ENCODE data around the gene DOC2A.
"Not testable (repeated sequence)": the region's sequence is repeated elsewhere in the genome, so short reads cannot be mapped to it uniquely, and the experiment has no call there.

The DOC2A gene

DNA sequence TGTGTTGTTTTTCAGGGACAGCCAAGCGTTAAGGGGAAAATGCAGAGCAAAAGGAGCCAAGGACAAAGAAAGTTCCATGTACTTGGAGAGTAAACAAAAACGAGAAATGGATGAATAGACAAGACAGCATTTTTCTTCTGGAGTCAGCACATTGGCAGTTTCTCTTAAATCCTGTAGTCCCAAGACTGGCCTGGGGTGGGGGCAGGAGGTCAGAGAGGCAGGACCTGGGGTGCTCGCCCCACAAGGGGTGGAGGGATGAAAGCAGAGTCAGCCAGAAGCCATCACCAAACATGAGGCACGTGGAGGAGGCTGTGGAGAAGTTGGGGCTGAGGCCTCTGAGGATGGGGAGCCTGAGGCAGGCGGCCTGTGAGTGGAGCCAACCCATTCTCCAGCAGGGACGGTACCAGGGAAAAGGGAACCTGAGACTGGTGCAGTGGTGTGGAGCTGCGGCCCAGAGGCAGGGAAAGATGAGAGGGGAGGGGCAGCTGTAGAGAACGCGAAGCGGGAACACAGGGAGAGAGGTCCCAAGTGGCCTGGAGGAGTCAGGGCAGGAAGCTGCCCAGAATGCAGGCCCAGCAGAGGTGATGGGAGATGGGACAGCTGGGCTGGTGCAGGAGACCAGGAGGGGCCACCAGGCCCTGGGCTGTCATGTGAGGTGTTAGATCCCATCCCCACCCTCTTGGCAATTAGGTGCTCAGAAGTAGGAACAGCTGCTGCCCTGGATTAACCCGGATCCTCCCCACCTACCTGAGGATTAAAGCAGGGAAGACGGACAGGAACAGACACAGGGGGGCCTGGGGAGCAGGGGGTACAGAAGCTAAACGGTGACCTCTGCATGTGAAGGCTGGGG is 17.0 kb upstream of the DOC2A start:
- DNase-seq (ENCODE audit: low read depth in 2 of 2): no peak

DNA sequence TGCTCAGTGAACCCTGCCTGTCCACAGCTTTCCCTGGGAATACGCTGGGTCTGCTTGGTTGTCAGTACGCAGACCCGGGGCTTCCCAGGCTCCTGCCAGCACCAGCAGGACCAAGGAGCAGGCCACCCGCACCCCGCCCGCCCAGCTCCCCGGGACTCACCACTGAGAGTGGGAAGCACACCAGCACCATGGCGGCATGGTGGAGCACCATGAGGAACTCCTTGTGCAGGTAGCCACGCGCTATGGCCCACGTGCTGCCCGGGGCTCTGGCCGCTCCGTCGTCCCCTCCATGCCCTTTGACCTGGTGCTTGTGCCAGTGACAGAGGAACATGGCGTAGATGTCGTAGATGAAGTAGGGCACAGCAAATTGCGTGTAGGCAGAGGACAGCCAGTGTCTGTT is 15.6 kb upstream of the DOC2A start:
- no peak for DNase-seq (ENCODE audit: low read depth in 2 of 2)

DNA sequence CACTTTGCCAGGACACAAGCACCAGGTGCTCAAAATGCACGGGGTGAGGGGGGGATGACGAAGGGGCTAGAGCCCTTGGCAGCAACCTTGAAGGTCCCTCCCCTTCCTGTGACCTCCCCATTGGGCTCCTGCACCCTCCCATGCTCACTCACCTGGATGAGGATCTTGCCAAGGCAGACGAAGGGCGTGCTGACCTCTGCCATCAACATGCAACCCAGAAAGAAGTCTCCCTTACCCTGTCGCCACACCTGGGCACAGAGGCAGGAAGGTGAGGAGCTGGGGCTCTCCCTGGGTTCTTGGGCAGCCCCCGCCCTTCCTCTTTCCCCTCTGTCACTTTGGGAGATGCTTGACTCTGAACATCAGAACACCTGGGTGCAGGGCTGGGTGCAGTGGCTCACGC is 14.7 kb upstream of the DOC2A start:
- no peak for DNase-seq (ENCODE audit: low read depth in 2 of 2)

DNA sequence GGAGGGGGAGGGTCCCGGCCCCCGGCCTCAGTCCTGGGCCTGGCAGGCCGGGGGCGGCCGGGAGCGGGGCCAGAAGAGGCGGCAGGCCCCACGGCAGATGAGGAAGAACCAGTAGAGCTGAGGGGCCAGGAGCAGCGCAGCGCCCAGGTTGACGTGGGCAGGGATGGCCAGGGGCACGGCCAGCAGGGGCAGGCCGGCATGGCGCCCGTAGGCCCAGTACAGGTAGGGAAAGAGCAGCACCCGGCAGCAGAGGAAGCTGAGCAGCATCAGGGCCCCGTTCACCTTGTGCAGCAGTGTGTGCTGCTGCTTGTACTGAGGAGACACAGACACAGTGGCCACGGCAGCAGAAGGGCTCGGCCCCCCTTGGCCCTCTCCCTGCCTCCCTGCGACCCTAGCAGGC is 14.3 kb upstream of the DOC2A start:
- DNase-seq (ENCODE audit: low read depth in 2 of 2): no peak

DNA sequence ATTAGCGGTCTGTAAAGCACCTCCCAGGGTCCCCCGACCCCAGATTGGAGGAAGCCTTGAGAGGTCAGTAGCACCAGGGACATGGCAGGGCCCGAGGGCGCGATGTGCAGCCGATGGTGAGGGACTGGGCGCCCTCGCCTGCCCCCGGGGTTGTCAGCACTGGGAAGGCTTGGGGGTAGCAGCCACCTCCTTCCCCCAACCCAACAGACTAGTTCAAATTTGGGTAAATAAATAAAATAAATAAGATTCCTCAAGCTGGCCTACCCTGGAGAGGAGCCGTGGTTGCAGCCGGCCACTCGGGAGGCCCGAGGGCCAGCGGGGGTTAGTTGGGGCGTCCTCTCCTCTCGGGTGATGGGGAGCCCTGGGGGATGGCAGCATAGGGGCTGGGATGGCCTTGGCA is 13.6 kb upstream of the DOC2A start:
- DNase-seq (ENCODE audit: low read depth in 2 of 2): no peak

DNA sequence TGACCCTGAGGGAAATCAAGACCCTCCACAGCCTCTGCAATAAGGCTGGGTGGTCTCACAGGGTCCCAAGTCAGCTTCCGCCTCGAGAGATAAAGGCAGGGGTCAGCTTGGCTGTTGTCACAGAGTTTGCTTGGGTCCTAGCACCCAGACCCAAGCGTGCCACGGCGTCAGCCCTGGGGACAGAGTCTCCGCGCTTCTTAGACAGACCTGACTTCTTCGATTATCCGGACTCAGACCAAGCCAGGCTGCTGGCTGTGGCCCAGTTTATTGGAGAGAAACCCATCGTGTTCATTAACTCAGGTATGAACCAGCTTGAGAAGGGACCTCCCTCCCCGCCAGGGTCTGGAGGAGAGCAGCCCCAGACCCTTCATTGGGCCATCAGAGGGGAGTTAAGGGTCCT is 12.8 kb upstream of the DOC2A start:
- DNase-seq (ENCODE audit: low read depth in 2 of 2): no peak

DNA sequence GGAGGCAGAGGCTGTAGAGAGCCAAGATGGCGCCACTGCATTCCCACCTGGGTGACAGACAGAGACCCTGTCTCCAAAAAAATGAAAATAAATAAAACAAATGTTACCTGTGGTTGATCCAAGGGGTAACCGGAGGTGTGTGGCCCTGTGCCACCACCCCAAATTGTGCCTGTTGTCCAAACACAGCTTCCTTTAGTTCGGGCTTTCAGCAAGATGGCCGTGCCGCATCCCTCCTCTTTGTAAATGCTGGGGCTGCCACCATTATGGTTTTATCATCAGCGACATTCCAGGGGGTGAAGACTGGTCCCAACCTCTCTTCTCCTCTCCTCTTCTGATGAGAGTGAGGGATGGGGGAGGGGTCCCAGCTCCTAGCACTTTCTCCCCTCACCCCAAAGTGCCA is 12.1 kb upstream of the DOC2A start, which contains the start of gene C16orf92:
TSS of gene C16orf92 (plus strand) at position 312 of the 400 bp plus-strand sequence. CDS start 143 bp downstream, outside the sequence.
- DNase-seq (ENCODE audit: low read depth in 2 of 2): no peak

DNA sequence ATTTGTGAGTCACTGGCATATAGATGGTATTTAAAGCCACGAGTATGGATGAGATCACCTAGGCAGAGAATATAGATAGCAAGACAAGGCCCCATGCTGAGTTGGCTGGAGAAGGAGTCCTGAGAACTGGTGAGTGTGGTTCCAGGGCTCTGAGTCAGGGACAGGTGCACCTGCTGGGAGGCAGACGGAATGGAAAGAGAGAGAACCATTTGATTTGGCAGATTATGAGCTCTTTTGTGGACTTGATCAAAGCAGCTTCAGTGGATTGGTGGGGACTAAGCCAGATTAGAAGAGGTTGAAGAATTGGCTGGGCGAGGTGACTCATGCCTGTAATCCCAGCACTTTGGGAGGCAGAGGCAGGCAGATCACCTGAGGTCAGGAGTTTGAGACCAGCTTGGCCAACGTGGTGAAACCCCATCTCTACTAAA is 7.9 kb upstream of the DOC2A start:
- no peak for DNase-seq (ENCODE audit: low read depth in 2 of 2)

DNA sequence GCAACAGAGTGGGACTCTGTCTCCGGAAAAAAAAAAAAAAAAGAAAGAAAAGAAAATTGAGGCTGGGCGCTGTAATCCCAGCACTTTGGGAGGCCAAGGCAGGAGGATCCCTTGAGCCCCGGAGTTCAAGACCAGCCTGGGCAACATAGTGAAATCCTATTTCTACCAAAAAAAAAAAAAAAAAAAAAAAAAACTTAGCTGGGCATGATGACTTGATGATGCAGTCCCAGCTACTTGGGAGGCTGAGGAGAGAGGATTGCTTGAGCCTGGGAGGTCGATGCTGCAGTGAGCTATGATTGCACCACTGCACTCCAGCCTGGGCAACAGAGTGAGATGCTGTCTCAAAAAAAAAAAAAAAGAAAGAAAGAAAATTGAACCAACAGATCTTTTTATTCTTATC is 7.1 kb upstream of the DOC2A start:
- DNase-seq (ENCODE audit: low read depth in 2 of 2): not testable (repeated sequence)

DNA sequence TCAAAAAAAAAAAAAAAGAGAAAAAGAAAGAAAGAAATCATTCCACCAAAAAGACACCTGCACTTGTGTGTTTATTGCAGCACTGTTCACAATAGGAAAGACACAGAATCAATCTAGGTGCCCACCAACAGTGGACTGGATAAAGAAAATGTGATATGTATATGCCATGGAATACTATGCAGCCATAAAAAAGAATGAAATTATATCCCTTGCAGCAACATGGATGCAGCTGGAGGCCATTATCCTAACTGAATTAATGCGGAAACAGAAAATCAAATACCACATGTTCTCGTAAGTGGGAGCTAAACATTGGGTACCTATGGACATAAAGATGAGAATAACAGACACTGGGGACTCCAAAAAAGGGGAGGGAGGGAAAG is 6.4 kb upstream of the DOC2A start:
- no peak for DNase-seq (ENCODE audit: low read depth in 2 of 2)

DNA sequence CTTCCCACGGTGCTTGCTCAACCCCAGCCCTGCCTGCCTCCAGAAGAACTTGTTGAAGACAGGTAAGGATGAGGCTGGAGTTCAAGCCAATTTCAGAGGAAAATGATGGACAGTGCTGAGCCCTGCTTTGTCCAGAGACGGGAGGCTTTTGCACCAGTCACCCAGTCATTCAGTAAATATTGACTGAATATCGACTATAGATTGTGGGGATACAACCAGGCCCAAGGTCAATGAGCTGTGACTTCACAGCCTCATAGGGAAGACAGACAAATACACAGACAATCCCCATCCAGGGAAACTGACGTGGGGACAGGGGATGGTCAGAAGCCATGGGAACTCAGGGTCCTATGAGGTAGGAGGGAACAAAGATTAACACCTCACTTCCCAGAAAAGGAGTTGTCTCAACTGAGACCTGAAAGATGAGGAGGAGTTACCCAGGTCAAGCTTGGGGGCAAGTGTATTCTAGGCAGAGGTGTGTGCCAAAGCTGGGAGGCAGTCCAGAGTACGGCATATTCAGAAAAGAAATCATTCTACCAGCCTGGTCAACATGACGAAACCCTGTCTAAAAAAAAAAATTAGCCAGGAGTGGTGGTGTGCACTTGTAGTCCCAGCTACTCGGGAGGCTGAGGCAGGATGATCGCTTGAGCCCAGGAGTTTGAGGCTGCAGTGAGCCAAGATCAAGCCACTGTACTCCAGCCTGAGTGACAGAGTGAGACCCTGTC is 5.9 kb upstream of the DOC2A start:
- DNase-seq (ENCODE audit: low read depth in 2 of 2): no peak

DNA sequence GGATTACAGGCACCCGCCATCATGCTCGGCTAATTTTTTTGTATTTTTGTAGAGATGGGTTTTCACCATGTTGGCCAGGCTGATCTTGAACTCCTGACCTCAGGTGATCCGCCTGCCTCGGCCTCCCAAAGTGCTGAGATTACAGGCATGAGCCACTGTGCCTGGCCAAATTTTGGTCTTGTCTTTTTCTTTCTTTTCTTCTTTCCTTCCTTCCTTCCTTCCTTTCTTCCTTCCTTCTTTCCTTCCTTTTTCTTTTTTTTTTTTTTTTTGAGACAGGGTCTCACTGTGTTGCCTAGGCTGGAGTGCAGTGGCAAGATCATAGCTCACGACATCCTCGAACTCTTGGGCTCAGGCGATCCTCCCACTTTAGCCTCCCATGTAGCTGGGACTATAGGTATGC is 4.6 kb upstream of the DOC2A start:
- not testable (repeated sequence) for DNase-seq (ENCODE audit: low read depth in 2 of 2)

DNA sequence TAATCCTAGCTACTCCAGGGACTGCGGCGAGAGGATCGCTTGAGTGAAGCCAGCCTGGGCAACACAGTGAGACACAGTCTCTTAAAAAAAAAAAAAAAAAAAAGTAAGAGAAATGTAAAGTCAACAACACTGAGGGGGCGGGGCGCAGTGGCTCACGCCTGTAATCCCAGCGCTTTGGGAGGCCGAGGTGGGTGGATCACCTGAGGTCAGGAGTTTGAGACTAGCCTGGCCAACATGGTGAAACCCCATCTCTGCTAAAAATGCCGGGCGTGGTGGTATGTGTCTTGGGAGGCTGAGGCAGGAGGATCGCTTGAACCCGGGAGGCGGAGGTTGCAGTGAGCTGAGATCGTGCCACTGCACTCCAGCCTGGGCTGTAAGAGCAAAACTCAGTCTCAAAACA is 1.8 kb upstream of the DOC2A start:
- not testable (repeated sequence) for DNase-seq (ENCODE audit: low read depth in 2 of 2)

DNA sequence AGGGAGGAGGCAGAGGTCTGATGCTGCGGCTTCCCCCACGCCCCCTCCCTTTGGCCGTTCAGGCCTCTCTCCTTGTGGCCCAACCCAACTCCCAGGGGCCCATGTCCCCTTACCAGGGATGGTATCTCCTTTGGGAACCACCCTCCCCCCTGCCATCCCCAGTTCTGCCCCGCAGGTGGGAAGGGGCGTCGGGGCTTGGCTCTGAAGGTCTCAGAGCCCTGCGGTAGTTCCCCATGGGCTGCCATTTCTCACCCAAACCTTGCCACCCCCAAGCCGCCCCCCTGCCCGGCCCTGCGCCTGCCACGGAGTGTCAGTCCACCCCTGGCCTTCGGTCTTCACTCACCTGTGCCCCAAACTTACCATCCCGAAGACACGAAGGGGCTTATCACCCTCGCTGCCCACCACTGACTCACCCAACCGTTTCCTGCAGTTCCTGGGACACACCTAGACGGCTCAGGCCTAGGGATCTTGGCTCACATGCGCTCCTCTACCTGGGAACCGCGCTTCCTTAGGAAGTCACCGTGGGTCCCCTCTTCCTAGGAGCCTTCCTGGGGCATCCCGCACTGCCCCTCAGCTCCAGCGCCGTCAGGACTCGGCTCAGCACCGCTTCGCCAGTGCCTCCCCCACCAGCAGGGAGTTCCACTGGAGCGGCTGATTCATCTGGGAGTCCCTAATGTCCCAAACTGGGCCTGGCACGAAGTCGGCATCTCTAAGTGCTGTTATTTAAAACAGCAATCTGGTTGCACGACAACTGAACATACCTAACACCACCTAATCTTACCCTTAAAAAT is 1.1 kb upstream of the DOC2A start:
- DNase-seq (ENCODE audit: low read depth in 2 of 2): no peak

DNA sequence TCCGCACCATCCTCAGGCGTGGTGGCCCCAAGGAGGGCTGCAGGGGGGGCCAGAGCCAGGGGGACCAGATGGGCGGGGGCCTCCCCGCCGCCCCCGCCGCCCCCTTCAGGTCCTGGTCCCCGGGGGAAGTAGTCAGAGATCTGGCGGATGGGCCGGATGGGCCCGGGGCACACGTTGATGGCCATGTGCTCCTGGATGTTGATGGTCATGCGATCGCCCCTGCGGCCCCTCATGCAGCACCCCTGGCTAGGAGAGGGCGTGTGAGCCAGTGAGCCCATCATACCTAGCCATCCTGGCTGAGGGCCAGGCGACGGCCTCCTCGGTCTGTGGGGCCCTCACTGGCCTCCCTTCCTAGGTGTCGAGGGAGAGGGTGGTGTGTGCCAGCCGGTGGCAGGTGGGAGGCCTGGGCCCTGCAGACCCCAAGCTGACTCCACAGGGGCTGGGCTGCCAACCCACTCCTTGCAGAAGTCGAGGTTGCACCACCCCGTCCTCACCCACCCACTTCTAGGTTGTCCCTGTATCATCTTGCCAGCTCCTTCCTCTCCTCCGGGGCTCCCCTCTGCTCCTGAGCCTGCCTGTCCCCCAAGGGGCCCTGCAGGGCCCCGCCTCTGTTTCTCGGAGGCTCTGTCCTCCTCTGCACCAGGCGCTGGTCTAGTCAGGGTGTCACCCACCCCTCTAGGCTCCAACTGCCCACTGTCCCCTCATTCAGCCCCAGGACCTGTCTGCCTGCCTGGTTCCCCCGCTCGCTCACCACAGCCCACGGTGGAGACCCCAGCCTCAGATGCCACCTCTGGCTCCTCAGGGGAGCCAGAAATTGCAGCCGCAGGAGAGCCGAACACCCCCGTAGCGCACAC is 610 bp downstream of the DOC2A start:
- DNase-seq (ENCODE audit: low read depth in 2 of 2): no peak

DNA sequence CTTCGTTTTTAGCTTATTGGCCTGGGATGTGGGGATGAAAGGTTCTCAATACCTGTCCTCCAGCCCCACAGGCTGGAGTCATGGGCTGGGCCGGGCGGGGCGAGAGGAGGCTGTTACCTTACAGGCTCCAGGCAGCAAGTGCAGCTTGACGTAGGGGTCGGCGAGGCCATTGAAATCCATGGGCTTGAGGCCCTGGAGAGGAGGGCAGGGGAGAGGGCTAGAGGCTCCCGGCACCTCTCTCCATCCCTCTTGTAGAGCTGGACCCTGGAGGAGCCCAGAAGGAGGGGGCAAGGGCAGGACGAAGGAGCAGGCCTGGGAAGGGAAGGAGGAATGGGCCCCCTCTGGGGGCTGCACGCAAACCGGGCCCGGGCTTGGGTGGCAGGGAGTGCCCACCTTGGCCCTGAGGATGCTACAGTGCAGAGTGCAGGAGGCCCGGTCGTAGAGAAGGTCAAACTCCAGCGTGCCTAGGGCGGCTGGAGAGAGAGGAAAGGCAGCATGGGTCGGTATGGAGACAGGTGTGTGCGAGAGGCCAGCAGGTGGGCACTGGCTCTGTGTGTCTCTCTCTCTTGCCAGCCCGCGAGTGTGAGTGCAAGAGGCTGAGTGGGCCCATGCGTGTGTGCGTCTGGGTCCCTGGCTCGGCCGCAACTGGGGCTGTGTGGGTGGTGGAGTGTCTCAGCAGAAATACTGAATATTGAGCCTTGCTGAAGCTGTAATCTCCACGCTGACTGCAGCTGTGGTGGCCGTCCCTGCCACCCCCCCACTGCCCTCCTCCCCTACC is 1.6 kb downstream of the DOC2A start:
- DNase-seq (ENCODE audit: low read depth in 2 of 2): no peak

DNA sequence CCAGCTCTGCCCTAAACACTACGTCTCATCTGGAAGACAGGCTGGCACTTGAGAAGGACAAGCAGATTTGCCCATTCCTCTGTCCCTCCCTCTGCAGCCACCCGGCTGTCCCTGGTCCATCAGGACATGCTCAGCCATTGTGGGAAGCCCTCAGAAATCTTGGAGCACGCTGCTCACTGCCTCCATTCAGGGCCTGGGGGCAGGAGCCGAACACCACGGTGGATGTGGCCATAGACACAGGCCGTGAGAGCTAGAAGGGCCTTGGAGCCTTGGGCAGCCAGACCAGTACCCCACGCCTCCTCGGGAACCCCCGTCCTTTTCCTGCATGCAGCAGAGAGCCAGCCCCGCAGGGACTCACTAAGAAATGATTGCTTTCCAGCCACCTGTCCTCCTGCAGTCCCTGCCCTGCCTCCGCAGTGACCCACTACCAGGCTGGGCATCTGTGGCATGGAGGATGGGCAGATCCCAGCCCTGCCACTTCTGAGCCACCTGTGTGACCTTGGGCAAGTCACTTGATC is 3.4 kb downstream of the DOC2A start:
- DNase-seq (ENCODE audit: low read depth in 2 of 2): no peak

DNA sequence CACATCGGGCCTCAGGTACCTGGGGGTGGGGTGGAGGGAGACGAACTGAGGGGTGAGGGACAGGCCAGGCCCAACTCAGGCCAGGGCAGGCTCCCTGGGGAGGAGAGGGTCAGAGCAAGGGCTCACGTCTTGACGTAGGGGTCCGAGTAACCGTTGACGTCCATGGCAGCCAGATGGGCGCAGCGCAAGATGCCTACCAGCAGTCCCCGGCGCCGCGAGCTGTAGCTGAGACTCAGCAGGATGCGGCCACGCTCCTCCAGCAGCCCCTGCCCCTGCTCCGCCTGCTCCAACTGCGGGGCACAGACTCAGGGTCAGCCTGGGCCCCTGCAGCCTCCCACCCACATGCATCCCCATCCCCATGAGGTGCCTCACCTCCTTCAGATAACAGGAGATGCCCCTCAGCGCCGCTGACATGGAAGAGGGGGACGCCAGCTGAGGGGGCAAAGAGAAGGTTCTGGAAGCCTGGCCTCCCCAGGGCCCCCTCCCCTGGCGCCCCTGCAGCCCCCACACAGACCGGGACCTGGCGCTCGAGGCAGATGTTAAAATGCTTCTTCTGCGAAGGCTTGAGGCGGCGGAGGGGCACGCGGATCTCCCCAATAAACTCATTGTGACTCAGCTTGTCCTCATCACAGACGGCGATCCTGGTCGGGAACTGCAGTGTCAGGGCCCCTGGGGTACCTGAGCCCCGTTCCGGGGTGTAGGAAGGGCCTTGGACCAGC is 4.0 kb downstream of the DOC2A start:
- no peak for DNase-seq (ENCODE audit: low read depth in 2 of 2)

DNA sequence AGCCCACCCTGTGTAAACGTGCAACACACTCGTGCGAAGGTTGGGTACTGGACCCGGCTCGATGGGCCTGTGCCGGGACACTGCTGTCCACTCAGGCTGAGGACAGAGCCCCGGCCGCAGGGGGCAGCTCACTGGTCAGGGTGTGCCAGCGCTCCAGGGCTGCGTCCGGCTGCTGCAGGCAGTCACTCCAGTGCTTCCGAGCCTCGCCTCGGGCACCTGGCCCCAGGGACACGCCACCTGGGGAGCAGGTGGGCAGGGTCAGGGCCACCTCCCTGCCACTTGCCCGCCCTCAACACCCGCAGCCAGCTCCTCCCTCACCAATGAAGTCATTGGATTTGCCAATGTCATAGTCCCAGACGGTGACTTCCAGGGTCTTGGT is 4.7 kb downstream of the DOC2A start:
- no peak for DNase-seq (ENCODE audit: low read depth in 2 of 2)

Measured in fibroblast of skin of left biceps (primary cell).